ENCODE results near the gene MAP4K2.

DNA sequence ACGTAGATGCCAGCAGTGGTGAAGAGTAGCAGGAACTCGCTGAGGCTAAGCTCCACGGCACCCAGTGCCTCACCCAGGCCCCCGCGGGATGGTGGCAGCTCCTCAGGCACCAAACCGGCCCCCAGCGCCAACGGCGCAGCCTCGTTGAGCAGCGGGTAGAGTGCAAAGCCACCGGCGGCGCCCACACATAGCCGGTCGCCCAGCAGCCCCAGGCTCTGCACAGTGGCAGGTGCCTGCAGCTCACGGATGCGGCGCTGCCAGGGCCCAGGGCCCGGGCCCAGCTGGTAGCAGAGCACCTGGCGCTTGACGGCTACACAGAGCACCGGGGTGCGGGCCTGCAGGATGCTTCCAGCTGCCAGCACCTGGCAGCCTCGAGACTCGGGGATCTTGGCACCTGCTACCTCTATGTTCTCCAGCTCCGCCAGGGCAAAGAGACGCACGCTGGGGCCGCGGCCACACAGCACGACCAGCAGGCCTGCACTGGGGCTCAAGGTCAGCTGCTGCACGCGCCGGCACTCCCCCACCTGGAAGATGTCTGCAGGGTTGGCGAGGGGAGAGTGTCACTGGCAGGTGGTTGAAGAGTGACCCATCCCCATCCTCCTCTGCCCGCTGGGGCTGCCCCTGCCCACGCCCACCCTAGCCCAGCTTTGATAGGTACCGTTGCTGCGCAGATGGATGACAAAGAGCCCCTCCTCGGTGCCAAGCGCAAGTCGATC is 26.7 kb upstream of the MAP4K2 start:
- TF ChIP-seq POLR2A (IDR thresholded peaks at IDR 0.05): no peak
- TF ChIP-seq CTCF (IDR thresholded peaks at IDR 0.05): no peak
